Measurements from ENCODE around the gene UQCRC1. TPM values are rescaled to one million over a fixed set of nuclear protein-coding genes. Genes with fewer than 3 reads are reported as not detected.

The UQCRC1 gene
- total RNA-seq = 276 and 300 TPM in 2 replicates

DNA sequence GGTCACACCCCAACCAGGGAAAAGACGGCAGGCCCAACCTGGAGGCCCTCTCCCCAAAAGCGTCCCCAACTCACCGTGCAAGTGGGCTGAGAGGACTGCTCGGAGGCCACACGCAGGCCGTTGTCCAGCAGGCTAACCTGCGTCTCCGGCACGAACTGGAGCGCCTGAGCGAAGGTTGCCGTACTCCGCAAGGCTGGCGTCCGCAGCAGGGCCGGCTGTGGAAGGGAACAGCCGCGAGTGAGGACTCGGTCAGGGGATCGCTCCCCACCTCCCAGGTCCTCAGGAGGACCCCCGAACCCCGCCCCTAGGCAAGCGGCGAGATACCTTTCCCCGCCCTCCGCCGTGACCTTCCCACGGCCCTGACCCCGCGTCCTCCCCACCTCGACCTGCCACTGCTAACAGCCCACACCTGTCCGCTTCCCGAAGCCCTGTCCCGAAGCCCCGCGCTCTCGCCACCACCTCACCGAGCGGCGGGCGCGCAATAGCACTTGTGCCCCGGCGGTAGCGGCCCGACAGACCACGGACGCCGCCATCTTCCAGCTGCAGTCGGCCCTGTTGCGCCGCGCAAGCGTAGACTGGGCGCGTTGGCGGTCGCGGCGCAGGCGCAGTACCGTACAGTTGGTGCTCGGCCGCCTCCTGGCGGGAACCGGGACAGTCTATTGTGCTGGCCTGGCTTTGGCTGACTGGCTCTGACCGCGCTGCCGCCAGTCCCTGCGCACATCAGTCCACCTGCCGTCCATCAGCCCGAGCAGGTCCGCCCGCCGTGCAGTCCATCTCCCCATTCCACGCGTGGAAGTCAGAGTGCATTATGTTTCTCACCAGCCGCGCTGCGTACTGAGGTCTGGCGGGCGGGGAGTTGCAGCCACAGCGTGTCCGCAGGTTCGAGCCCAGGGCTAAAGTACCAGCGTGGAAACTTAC lies at the start of gene UQCRC1:
Gene UQCRC1, minus strand, starts transcription at position 559 of the 918 bp plus-strand sequence. Its CDS starts 26 bp downstream, at position 533.

DNA sequence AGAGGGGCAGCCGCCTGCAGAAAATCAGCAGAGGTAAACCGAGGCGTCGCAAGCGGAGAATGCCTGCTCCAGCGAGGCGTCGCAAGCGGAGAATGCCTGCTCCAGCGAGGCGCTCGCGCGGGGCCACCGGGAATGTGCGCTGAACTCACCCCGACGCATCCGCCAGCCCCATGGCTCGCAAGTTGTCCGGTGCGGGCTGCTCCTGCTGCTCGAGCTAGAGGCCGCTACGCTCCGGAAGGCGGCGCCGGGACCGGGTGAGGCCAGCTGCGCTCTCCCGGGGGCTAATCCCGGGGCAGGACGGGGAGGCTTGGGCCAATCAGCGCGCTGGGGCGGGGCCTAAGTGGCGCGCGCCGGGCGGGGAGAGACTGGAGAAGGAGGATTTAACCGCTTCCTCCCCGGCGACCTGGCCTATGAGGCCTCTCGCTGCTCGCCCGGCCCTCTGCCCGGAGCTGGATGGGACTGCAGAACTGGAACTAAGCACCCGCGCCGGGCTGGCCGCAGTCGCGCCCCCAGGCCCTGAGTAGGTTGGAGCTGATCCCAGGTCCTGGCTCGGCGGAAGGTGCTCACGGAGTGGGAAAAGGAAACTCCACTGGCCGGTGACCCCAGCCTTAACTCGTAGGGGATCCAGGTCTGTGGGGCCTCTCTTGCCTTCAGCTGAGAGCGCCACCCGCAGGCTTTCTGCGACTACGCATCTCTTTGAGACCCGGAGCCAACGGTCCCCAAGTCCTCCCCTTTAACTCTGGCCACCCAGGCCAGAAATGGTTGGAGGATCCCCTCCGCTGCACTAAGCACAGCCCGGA lies 26.0 kb upstream of the UQCRC1 start, which contains the start of gene SLC26A6:
Gene SLC26A6, minus strand, starts transcription at position 240 of the 800 bp plus-strand sequence. Its CDS starts 68 bp downstream, at position 172.

DNA sequence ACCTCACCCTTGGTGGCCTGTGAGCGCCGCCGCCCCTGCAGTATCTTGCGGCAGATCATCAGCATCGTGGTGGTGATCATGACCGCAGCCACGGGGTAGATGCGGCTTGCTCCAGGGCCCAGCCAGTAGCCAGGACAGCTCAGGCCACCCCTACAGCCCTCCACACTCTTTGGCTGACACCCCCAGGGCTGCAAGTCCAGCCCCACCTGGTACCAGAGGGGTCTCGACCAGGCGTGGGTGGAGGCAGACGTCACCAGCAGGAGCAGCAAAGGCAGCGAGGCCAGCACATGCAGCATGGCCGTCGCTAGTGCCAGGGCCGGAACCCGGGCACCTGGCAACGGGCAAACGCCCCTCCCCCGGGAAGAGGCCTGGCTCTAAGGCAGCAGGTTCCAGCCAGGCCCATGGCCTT lies 12.0 kb upstream of the UQCRC1 start, which contains the start of gene TMEM89:
Gene TMEM89, minus strand, starts transcription at position 309 of the 409 bp plus-strand sequence. Its CDS starts 13 bp downstream, at position 296.

DNA sequence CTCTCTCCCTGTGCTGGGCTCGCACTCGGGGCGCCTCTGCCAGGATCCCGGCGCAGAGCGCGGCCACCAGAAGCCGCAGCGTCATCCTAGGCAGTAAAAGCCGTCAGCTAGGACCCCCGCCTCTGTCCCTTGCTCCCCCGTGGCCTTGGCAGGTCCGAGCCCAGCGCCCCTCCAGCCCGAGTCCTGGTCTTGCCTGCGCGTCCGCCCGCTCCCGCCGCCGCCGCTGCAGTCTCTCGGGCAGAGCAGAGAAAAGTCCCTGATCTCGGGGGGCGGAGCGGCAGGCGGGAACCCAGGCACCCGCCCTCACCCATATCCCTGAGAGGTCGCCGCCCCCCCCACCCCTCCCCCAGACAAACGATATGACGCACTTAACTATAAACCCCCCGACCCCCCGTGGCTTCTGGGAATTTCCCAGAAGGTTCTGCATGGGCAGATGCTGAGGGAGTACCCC lies 14.3 kb downstream of the UQCRC1 start, which contains the start of gene COL7A1:
Gene COL7A1, minus strand, starts transcription at position 255 of the 451 bp plus-strand sequence. Its CDS starts 170 bp downstream, at position 85.

DNA sequence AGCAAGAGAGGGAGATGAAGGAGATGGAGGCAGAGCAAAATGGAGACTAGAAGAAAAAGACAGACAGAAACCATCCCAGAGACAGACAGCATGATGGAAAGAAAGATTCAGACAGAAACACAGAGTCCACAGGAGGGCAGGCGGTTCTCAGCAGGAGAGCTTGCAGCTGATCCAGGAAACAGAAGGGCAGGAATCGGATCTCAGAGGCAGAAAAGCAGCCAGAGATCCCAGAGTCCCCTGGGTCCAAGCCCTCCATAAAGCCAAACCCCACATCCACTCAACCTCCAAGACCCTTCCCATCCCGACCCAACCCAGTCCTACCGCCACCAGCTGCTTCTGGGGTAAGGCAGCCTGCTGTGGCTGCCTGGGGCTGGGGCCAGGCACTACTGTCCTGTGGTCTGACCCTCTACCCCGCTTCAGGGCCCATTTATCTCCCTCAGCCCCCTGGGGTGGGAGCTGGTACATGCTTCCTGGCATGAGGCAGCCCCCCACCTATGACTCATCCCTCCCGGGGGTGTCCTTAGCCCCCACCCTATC lies 46.0 kb downstream of the UQCRC1 start, which contains the start of gene UCN2:
Gene UCN2, minus strand, starts transcription at position 400 of the 537 bp plus-strand sequence. CDS start 657 bp downstream, outside the sequence.

DNA sequence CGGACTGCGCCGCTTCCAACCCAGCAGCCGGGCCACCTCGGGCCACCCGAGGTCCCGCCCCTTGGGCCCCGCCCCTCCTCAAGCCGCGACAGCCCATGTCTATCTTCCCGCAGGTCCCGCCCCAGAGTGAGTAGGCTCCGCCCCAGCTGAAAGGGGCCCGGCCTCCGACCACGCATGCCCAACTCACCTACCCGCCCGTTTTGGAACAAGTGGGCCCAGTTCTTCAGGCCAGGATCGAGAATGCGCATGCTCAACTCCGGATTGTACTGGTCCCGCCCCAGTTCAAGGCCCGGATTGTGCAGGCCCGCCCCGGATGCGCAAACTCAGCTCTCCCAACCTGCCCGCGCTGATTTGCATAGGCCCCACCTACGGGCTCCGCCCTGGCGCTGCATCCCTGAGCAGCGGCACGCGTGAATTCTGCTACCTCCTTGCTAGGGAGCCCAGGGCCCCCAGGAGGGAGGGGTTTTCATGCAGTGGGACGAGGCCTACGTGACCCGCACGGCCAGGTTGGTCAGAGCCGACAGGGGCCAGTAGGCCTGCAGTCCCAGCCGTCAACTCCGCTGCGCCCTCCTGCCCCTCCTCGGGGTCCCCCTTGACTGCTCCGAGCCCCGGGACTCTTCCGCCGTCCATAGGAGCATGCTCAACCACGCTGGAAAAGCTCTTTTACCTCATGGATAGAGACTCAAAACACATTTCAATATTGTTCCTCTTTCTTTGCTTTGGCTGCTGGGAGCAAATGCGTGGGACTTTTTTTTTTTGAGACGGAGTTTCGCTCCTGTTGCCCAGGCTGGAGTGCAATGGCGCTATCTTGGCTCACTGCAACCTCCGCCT lies 52.4 kb downstream of the UQCRC1 start, which contains the start of gene PFKFB4:
Gene PFKFB4, minus strand, starts transcription at position 8 of the 831 bp plus-strand sequence. CDS start 26 bp downstream, outside the sequence.

Small RNA genes lying within 50 kb of the gene (small RNA-seq; reads per million reads assigned to genes)
- gene MIR6823 = 0.21 reads per million

Other genes with a start within 250 kb of the UQCRC1 start
- not detected in 2 replicates for gene FBXW12, start 237.4 kb downstream of the UQCRC1 start, total RNA-seq
- 25.5 and 26.7 TPM in 2 replicates for gene PLXNB1, start 179.6 kb downstream of the UQCRC1 start, total RNA-seq
- gene CCDC51, start 169.5 kb downstream of the UQCRC1 start, total RNA-seq = 11.2 and 13.1 TPM in 2 replicates
- 317 and 433 TPM in 2 replicates for gene TMA7, start 169.4 kb downstream of the UQCRC1 start, total RNA-seq
- gene ATRIP, start 162.9 kb downstream of the UQCRC1 start, total RNA-seq = 13.1 and 13.6 TPM in 2 replicates
- 94.9 and 124 TPM in 2 replicates for gene SHISA5, start 105.5 kb downstream of the UQCRC1 start, total RNA-seq
- gene PFKFB4, start 52.8 kb downstream of the UQCRC1 start, total RNA-seq = 2.8 and 4.5 TPM in 2 replicates
- gene UCN2, start 45.9 kb downstream of the UQCRC1 start, total RNA-seq = not detected in 2 replicates
- gene COL7A1, start 14.3 kb downstream of the UQCRC1 start, total RNA-seq = 0.13 and 0.14 TPM in 2 replicates
- not detected in 2 replicates for gene TMEM89, start 12.1 kb upstream of the UQCRC1 start, total RNA-seq
- 15.3 and 21.5 TPM in 2 replicates for gene SLC26A6, start 25.8 kb upstream of the UQCRC1 start, total RNA-seq
- gene CELSR3, start 53.2 kb upstream of the UQCRC1 start, total RNA-seq = 0.27 and 0.29 TPM in 2 replicates
- gene NCKIPSD, start 76.3 kb upstream of the UQCRC1 start, total RNA-seq = 10.9 and 11.0 TPM in 2 replicates
- gene IP6K2, start 107.6 kb upstream of the UQCRC1 start, total RNA-seq = 47.9 and 57.8 TPM in 2 replicates
- gene PRKAR2A, start 238.2 kb upstream of the UQCRC1 start, total RNA-seq = 89.0 and 89.9 TPM in 2 replicates